Cardiac muscle cell (in vitro differentiated cells and primary cell): ENCODE data around the gene HSD17B3. TPM values are rescaled to one million over a fixed set of nuclear protein-coding genes. Genes with fewer than 3 reads are reported as not detected.
"Not testable (repeated sequence)": the region's sequence is repeated elsewhere in the genome, so short reads cannot be mapped to it uniquely, and the experiment has no call there.

Experiments
- DNase-seq, 2 donors: peaks; one replicate each; pipeline versions ENCODE4 v3.0.0 to v3.0.0-alpha.2; 2010 to 2017; ENCODE audit warnings: low read depth in 1 of 2, low spot score in 1 of 2
- H3K27ac ChIP-seq: fragments of 200-600 bp; sonication (generic); 2 replicates; pipeline ENCODE4 v1.5.1; 2016
- H3K27me3 ChIP-seq: fragments of 200-600 bp; sonication (generic); 2 replicates; pipeline ENCODE4 v1.6.0; 2016; ENCODE audit warnings: control low read depth
- H3K36me3 ChIP-seq: fragments of 200-600 bp; sonication (generic); 2 replicates; pipeline ENCODE4 v1.5.1; 2016; ENCODE audit warnings: control low read depth
- H3K4me1 ChIP-seq: fragments of 200-600 bp; sonication (generic); 2 replicates; pipeline ENCODE4 v1.8.1; 2017; ENCODE audit warnings: low read depth, mild to moderate bottlenecking, mixed run types
- H3K4me3 ChIP-seq: fragments of 200-600 bp; sonication (generic); 2 replicates; pipeline ENCODE4 v1.5.1; 2016; ENCODE audit warnings: mild to moderate bottlenecking
- H3K9me3 ChIP-seq: fragments of 200-600 bp; sonication (generic); 2 replicates; pipeline ENCODE4 v1.5.1; 2017; ENCODE audit warnings: low read depth, mild to moderate bottlenecking, control low read depth
- polyA plus RNA-seq: library from polyadenylated mRNA; unstranded; fragments of >200 nt; fragmentation: Nextera tagmentation; extraction: Ambion mirVana; gene quantifications from 2 replicates; pipeline ENCODE4 v1.2.1, GENCODE V29; 2016
- total RNA-seq: library from RNA; depleted of rRNA; stranded (reverse); fragments of >200 nt; gene quantifications from 2 replicates; pipeline ENCODE4 v1.2.3, GENCODE V29; 2016
- TF ChIP-seq, protein P1 (sequence below): IDR thresholded peaks from 2 replicates; pipeline ENCODE4 v1.5.1; 2012; ENCODE audit warnings: low read depth, mild to moderate bottlenecking, low read length

The HSD17B3 gene
- total and polyA plus RNA-seq, 2 experiments from 2014 or later: 0.63 to 1.3 TPM

DNA sequence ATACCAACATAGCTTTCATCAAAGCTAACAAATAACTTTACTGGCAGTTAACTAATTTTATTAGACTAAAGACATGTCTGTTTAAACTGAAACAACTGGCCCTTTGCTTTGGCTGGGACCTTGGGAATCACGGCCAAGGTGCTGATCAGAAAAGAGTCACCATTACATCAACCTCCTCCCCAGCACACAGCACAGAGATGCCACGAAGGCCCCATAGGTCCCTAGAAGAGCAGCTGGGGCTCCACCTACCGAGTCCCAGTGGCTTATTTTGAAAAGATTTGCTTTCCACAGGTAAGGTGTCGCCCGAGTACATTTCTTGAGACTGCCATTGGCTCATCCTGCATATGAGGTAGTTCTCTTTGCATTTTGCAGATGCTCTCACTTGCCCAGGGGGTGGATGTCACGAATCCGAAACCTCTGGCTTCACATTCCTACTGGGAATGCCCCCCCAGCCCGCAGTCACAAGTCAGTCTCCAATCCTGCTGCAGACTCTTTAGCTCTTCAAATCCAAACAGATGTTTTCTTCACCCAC, 18.8 kb upstream of the HSD17B3 start:
- no peaks in the 10 kb centered on the region for H3K36me3 ChIP-seq
- H3K4me1 ChIP-seq: no peaks in the 10 kb centered on the region
- TF ChIP-seq, protein P1, sequence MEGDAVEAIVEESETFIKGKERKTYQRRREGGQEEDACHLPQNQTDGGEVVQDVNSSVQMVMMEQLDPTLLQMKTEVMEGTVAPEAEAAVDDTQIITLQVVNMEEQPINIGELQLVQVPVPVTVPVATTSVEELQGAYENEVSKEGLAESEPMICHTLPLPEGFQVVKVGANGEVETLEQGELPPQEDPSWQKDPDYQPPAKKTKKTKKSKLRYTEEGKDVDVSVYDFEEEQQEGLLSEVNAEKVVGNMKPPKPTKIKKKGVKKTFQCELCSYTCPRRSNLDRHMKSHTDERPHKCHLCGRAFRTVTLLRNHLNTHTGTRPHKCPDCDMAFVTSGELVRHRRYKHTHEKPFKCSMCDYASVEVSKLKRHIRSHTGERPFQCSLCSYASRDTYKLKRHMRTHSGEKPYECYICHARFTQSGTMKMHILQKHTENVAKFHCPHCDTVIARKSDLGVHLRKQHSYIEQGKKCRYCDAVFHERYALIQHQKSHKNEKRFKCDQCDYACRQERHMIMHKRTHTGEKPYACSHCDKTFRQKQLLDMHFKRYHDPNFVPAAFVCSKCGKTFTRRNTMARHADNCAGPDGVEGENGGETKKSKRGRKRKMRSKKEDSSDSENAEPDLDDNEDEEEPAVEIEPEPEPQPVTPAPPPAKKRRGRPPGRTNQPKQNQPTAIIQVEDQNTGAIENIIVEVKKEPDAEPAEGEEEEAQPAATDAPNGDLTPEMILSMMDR: no peak
- H3K27me3 ChIP-seq: no peaks in the 10 kb centered on the region
- no peaks in the 10 kb centered on the region for H3K9me3 ChIP-seq
- H3K4me3 ChIP-seq: no peak overlapping the region
- no peak for DNase-seq
- no peak overlapping the region for H3K27ac ChIP-seq

DNA sequence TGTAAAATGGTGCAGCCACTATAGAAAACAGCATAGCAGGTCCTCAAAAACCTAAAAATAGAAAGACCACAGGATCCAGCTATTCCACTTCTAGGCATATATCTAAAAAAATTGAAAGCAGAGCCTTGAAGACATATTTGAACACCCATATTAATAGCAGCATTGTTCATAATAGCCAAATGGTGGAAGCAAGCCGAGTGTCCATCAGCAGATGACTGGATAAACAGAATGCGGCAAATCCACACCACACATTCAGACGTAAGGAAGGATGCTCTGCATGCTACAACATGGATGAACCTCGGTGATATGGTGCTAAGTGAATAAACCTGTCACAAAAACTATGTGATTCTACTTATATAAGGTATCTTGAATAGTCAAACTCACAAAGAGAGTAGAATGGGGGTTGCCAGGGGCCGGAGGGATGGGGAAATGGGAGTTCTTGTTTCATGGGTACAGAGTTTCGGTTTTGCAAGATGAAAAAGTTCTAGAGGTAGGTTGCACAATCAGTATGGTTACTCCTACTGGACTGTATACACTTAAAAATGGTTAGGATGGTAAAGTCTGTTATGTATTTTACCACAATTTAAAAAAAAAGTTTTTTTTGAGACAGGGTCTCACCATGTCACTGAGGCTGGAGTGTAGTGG, 17.1 kb upstream of the HSD17B3 start:
- Histone ChIP-seq H3K4me3 (no peak overlapping the region), H3K27ac (no peak overlapping the region), H3K9me3 (no peaks in the 10 kb centered on the region), H3K27me3 (no peaks in the 10 kb centered on the region), H3K36me3 (no peaks in the 10 kb centered on the region), H3K4me1 (no peaks in the 10 kb centered on the region)
- no peak for DNase-seq
- TF ChIP-seq, protein P1: no peak

DNA sequence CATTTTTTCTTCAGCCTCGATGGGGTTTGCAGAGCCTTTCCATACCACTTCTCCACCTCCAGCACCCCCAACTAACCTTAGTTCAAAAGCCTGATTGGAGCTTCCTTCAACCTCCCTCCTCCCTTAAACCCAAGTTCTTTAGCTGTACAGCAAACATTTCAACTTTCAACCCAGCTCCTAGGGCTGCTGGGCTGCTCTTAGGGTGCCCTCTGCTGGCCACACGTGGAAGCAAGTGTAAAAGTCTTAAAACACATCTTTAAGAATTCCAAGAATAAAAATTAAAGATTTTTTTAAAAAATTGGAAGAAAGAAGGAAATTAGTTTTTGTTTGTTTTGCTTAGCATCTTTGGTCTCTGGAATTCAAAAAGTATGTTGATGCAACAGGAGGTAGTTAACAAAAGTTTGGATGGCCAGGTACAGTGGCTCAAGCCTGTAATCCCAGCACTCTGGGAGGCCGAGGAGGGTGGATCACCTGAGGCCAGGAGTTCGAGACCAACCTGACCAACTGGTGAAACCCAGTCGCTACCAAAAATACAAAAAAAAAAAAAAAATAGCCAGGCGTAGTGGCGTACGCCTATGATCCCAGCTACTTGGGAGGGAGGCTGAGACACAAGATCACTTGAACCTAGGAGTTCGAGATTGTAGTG, 15.5 kb upstream of the HSD17B3 start:
- peak; percentile 77 to 84 for DNase-seq
- H3K9me3 ChIP-seq: no peaks in the 10 kb centered on the region
- TF ChIP-seq, protein P1: peak; percentile 87

DNA sequence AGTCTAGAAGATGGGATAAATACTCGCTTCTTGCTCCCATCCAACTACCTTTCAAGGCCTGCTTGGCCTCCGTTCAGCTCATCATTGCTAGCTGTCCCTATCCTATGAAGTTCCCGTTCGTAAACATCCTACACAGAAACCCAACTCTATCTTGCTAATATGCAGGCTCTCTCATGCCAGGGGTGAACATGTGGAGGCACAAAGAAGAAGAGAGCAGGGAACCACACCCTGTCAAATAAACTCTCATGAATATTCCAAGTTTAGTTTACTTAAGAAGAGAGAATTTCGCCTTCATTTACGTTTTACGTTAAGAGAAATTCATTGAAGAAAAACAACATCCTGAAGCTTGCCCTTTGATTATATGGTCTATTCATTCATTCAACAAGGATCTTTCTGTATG, 7.9 kb upstream of the HSD17B3 start:
- H3K27me3 ChIP-seq: no peaks in the 10 kb centered on the region
- no peak for DNase-seq
- no peak overlapping the region for H3K4me3 ChIP-seq
- TF ChIP-seq, protein P1: no peak
- H3K36me3 ChIP-seq: no peaks in the 10 kb centered on the region
- H3K27ac ChIP-seq: no peak overlapping the region
- no peaks in the 10 kb centered on the region for H3K9me3 ChIP-seq
- H3K4me1 ChIP-seq: no peaks in the 10 kb centered on the region

More for the DNA sequence above, 15.5 kb upstream of the HSD17B3 start:
- Histone ChIP-seq H3K4me1 (no peaks in the 10 kb centered on the region), H3K27ac (no peak overlapping the region), H3K4me3 (no peak overlapping the region), H3K36me3 (no peaks in the 10 kb centered on the region), H3K27me3 (no peaks in the 10 kb centered on the region)

DNA sequence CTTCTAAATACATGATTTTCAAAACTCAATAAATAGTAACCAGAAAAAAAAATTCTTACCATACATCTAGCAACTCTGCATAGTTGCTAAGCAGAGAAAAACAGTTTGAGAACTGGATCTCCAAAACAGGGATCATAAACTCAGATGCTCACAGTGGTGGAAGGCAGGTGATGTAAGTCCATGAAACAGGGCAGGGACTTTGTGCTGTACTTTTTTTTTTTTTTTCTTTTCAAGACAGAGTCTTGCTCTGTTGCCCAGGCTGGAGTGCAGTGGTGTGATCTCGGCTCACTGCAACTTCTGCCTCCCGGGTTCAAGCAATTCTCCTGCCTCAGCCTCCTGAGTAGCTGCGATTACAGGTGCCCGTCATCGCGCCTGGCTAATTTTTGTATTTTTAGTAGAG, 5.0 kb upstream of the HSD17B3 start:
- H3K27me3 ChIP-seq, H3K4me1 ChIP-seq, H3K9me3 ChIP-seq, DNase-seq, H3K4me3 ChIP-seq, H3K36me3 ChIP-seq, H3K27ac ChIP-seq: not testable (repeated sequence)

DNA sequence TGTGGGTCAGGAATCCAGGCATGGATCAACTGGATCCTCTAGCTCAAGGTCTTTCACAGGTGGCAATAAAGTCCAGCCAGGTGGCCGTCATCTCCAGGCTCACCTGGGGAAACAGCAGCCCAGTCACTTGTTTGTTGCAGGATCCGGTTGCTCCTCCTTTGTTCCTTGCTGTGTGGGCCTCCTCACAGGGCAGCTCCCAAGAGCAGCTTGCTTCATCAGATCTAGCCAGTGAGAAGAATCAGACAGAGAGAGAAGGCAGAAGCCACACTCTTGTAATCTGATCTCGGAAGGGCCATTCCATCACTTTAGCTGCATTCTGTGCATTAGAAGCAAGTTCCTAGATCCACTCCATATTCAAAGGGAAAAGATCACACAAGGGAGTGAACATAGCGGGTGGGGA, 3.2 kb upstream of the HSD17B3 start:
- no peak for DNase-seq
- TF ChIP-seq, protein P1: no peak
- Histone ChIP-seq H3K27me3 (no peaks in the 10 kb centered on the region), H3K4me1 (no peaks in the 10 kb centered on the region), H3K4me3 (no peak overlapping the region), H3K36me3 (no peaks in the 10 kb centered on the region), H3K9me3 (no peaks in the 10 kb centered on the region), H3K27ac (no peak overlapping the region)
